M059J (cell line): ENCODE data around the gene CEP41. TPM values are rescaled to one million over a fixed set of nuclear protein-coding genes. Genes with fewer than 3 reads are reported as not detected.

Source experiments
- DNase-seq: peaks from one replicate; pipeline ENCODE4 v3.0.0-alpha.2; 2012; ENCODE audit warnings: low read depth
- total RNA-seq: library from RNA; depleted of rRNA; stranded (reverse); fragments of >200 nt; shearing (Covaris generic); gene quantifications from 2 replicates; pipeline ENCODE4 v1.2.3, GENCODE V29; 2014

CEP41 gene
- total RNA-seq, 1 experiment from 2014 or later = 32.9 TPM

- no peak for DNase-seq
These were observed 19.8 kb downstream of the CEP41 start for GRCh38 chr7:130420943-130421578.

- no peak for DNase-seq
These were observed 21.2 kb downstream of the CEP41 start for GRCh38 chr7:130419658-130420057.

GRCh38 chr7:130418306-130418705 lies 22.5 kb downstream of the CEP41 start:
- no peak for DNase-seq

- no peak for DNase-seq
These were observed 23.6 kb downstream of the CEP41 start for GRCh38 chr7:130417213-130417612.

GRCh38 chr7:130415006-130415405 lies 25.8 kb downstream of the CEP41 start:
- no peak for DNase-seq

- DNase-seq = no peak
These were observed 27.6 kb downstream of the CEP41 start for GRCh38 chr7:130413201-130413600.

GRCh38 chr7:130410868-130411541 lies 29.8 kb downstream of the CEP41 start:
- DNase-seq = no peak

GRCh38 chr7:130409712-130410072 lies 31.1 kb downstream of the CEP41 start:
- peak; percentile 27 for DNase-seq

GRCh38 chr7:130409067-130409711 lies 31.6 kb downstream of the CEP41 start:
- DNase-seq = peak; percentile 8

- no peak for DNase-seq
These were observed 35.8 kb downstream of the CEP41 start for GRCh38 chr7:130405003-130405402.

GRCh38 chr7:130401578-130401977 lies 39.2 kb downstream of the CEP41 start:
- no peak for DNase-seq

GRCh38 chr7:130401101-130401500 lies 39.7 kb downstream of the CEP41 start:
- DNase-seq = no peak

GRCh38 chr7:130400120-130400572 lies 40.7 kb downstream of the CEP41 start:
- no peak for DNase-seq

GRCh38 chr7:130398526-130399090 lies 42.2 kb downstream of the CEP41 start:
- DNase-seq = no peak

GRCh38 chr7:130397758-130398073 lies 43.1 kb downstream of the CEP41 start:
- DNase-seq = no peak

- no peak for DNase-seq
These were observed 43.6 kb downstream of the CEP41 start for GRCh38 chr7:130397051-130397757.

GRCh38 chr7:130396109-130396508 lies 44.7 kb downstream of the CEP41 start:
- DNase-seq = no peak

- DNase-seq = no peak
These were observed 45.4 kb downstream of the CEP41 start for GRCh38 chr7:130395421-130395820.

- no peak for DNase-seq
These were observed 46.2 kb downstream of the CEP41 start for GRCh38 chr7:130394421-130395195.

- DNase-seq = no peak
These were observed 46.9 kb downstream of the CEP41 start for GRCh38 chr7:130393841-130394411.

GRCh38 chr7:130393101-130393561 lies 47.7 kb downstream of the CEP41 start:
- DNase-seq = no peak
